WTC11 (cell line): ENCODE data around the gene CYP39A1.

Experiments
- CDX4 ChIP-seq: fragments of 250-450 bp; sonication (Bioruptor Pico); IDR thresholded peaks from 2 replicates; pipeline ENCODE4 v1.9.0; 2021; ENCODE audit warnings: moderate library complexity, mild to moderate bottlenecking, inconsistent platforms, borderline replicate concordance
- CTCF ChIP-seq: fragments of 200-600 bp; IDR thresholded peaks from 2 replicates; pipeline ENCODE4 v1.8.0; 2022; ENCODE audit warnings: antibody characterized with exemption
- TEAD4 ChIP-seq: sonication (generic); formaldehyde crosslinking; IDR thresholded peaks from 2 replicates; pipeline ENCODE4 v1.8.0; 2022; ENCODE audit warnings: mild to moderate bottlenecking, missing genetic modification reagents

DNA sequence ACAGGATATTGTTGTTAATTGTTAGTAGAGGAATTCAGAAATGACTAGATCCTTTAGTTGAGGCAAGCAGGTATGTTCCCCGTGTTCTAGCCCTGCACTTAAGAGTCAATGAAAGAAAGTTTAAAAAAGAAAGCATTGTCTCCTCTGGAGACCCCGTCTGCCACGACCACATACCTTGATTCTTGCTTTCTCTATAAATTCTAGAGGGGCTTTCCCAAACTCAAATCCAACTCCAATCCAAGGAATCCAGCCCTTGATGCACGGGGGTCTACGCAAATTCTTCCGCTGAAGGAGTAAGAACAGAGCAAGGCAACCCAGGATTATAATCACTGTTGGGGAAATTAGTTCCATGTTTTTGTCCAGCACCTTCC, 401 bp downstream of the CYP39A1 start:
- TF ChIP-seq CDX4 (CRISPR knock-in tag), result no peak
- no peak for TF ChIP-seq CTCF
- no peak for TF ChIP-seq TEAD4 (CRISPR knock-in tag)
